GM12864 (cell line): Measurements from ENCODE around the gene ACOT11.

Experiments used
- DNase-seq: peaks from one replicate; pipeline ENCODE4 v3.0.0-alpha.2; 2011; ENCODE audit warnings: low read depth
- H3K4me3 ChIP-seq: 2 replicates; pipeline ENCODE4 v1.5.1; 2011; ENCODE audit warnings: mild to moderate bottlenecking, low read depth, low read length, control low read depth
- TF ChIP-seq, protein P1 (sequence below): IDR thresholded peaks from 2 replicates; pipeline ENCODE4 v1.5.1; 2011; ENCODE audit warnings: low read depth, mild to moderate bottlenecking, moderate library complexity, low read length, control low read depth, inconsistent platforms; ENCODE audit errors: missing control alignments

The ACOT11 gene

DNA sequence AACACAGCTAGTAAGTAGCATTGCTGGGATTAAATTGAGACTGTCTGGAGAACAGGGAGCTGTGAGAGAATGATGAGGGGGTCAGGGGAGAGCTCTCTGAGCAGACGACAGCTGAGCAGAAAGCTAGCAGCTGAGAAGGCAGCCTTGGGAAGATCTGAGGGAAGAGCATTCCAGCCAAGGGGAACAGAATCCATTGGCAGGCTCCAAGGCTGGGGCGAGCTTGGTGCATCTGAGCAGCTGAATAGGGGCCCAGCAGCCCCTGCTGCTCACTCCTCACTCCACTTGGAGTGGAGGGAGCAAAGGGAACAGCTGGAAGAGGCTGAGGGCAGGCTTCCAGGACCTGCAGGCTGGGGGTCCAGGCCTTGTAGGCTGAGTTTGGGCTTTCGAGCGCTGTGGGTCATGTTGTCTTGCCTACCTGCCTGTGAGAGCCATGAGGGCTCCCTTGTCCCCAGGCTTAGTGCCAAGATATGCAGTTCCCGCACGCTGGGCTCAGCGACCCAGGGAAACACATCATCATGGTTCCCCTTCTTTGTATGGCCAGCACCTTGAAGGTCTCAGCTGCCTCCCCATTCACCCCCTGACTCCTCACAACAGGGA is 10.5 kb downstream of the ACOT11 start:
- DNase-seq: no peak
- no peak overlapping the region for H3K4me3 ChIP-seq
- TF ChIP-seq, protein P1, sequence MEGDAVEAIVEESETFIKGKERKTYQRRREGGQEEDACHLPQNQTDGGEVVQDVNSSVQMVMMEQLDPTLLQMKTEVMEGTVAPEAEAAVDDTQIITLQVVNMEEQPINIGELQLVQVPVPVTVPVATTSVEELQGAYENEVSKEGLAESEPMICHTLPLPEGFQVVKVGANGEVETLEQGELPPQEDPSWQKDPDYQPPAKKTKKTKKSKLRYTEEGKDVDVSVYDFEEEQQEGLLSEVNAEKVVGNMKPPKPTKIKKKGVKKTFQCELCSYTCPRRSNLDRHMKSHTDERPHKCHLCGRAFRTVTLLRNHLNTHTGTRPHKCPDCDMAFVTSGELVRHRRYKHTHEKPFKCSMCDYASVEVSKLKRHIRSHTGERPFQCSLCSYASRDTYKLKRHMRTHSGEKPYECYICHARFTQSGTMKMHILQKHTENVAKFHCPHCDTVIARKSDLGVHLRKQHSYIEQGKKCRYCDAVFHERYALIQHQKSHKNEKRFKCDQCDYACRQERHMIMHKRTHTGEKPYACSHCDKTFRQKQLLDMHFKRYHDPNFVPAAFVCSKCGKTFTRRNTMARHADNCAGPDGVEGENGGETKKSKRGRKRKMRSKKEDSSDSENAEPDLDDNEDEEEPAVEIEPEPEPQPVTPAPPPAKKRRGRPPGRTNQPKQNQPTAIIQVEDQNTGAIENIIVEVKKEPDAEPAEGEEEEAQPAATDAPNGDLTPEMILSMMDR: no peak

DNA sequence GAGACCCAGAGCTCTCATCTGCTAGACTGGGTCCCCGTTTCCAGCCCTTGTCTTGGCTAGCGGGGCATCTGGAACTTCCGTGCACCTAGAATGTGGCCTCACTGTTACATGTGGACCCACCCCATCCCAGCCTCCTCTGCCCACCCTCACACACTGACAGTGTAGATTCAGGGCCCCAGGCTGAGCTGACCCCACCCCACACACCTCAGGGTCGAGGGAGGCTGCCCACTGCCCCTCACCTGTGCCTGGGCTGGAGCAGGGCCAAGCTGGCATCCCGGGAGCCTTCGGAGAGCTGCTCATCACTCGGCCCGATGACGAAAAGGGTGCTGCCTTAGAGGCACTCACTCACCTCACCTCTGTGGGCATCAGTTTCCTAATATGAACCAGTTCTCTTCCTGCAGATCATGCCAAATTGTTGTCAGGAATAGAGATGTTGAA is 11.1 kb downstream of the ACOT11 start:
- no peak for DNase-seq
- TF ChIP-seq, protein P1: no peak
- no peak overlapping the region for H3K4me3 ChIP-seq

DNA sequence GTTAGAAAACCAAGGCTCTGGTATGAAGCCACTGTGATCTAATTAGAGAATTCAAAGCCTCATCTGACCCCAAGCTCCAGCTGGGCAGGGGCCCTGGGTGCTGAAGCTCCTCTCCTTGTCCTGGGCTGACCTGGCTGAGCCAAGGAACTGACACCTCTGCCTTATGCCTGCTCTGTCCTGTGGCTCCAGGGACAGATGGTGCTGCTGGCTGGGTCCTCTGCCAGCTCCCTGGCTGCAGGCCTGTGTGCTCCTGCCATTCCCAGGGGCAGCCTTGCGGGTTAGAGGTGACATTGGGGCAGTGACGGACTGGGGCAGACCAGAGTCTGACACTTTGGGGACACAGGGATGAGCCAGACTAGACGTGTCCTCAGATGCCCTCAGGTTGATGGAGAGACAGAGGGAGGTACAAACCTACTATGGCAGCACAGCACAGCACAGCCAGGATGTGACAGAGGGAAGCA is 11.8 kb downstream of the ACOT11 start:
- no peak for DNase-seq
- TF ChIP-seq, protein P1: no peak
- H3K4me3 ChIP-seq: no peak overlapping the region

DNA sequence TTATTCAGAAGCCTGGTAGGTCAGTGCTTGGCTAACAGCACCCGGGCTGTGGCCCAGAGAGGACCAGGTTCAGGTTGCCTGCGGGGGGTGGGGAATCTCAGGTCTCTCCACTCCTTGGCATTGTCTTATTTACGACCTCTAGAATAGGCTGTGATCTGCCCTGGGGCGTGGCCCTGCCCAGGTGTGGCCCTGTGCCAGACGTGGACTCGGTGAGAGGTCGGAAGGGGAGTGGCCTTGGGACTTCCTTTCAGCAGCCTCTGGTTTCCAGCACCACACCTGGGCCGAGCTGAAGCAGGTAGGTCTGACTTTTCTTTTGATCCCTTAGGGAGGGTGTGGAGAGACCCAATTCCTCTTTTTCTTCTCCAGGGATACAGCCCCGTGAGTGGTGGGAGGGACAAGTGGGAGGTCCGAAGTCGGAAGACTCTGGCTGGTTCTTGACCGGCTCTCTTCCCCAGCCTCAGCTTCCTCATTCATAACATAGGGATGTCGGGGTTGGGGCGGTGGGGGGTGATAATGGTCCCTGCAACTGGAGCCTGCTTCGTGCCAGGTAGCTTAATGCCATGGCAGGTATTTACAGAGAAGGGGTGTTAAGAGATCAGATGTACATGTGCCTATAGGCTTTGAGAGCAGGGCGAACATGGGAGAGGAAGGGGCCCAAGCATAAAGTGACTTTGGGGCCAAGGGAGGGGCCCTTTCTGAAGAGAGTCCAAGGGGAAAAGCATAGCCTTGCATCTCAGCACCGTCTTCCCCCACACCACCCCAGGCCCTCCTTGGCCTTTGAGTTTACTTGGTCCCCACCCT is 16.5 kb downstream of the ACOT11 start:
- DNase-seq: no peak
- no peak overlapping the region for H3K4me3 ChIP-seq
- TF ChIP-seq, protein P1: no peak

DNA sequence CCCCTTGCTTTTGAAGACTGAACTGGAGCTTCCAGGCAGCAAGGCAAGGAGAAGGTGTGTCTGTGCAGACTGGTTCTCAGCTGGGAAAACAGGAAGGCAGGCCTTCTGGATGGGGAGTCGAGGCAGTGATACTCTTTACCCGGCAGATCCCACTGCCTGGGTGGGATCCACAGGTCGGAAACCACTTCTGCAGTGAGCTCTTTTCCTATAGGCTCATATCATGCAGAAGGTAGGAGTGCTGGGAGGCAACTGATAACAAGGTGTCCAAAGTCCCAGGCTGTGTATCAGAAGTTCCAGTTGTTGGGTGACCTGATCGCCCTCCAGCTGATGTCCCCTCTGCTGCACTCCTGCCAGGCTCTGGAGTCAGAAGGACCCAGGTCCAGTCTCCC is 17.1 kb downstream of the ACOT11 start:
- TF ChIP-seq, protein P1: no peak
- DNase-seq: no peak
- H3K4me3 ChIP-seq: no peak overlapping the region

DNA sequence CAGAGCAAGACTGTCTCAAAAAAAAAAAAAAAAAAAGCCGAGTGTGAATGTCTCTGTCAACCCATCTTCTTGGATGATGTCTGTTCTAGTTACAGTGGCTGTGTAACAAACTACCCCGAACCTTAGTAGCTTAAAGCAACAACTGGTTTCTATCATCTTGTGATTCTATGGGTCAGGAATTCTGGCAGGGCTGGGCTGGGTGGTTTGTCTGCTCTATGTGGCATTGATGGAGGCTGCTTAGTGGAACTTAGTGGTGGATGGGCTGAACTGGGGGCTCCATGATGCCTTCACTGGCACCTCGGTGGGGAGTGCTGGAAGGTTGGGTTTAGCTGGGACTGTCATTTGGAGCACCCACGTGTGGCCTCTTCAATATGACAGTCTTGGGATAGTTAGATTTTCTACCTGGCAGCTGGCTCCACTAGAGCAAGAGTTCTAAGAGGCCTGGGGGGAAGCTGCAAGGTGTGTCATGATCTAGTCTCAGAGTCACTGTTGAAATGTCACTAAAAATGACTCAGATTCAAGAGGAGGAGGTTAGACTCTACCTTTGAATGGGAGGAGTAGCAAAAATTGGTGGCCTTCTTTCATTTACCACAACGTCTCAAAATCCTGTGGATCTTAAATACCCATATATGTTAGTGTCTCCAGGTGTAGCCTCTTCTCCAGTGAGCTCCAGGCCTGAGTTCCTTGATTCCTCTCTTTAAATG is 18.6 kb downstream of the ACOT11 start:
- no peak overlapping the region for H3K4me3 ChIP-seq
- TF ChIP-seq, protein P1: no peak
- no peak for DNase-seq
